Adipocyte (in vitro differentiated cells): ENCODE data around the gene AMT.
"Not testable (repeated sequence)": the region's sequence is repeated elsewhere in the genome, so short reads cannot be mapped to it uniquely, and the experiment has no call there.

Experiments used
- DNase-seq: peaks from one replicate; pipeline ENCODE4 v3.0.0-alpha.2; 2015; ENCODE audit warnings: low read depth
- H3K27me3 ChIP-seq: replicated peaks from 2 replicates; pipeline ENCODE4 v1.7.0; 2013; ENCODE audit warnings: mild to moderate bottlenecking, low read length, moderate library complexity; ENCODE audit not compliant: control insufficient read depth, insufficient read depth
- H3K36me3 ChIP-seq: 2 replicates; pipeline ENCODE4 v1.7.0; 2013; ENCODE audit warnings: low read length, mild to moderate bottlenecking, moderate library complexity; ENCODE audit not compliant: control insufficient read depth, insufficient read depth, severe bottlenecking
- H3K4me1 ChIP-seq: 2 replicates; pipeline ENCODE4 v1.7.0; 2013; ENCODE audit warnings: mild to moderate bottlenecking, low read length, moderate library complexity; ENCODE audit not compliant: control insufficient read depth, insufficient read depth
- H3K4me3 ChIP-seq: 2 replicates; pipeline ENCODE4 v1.7.0; 2013; ENCODE audit warnings: mild to moderate bottlenecking, low read length, moderate library complexity
- H3K9ac ChIP-seq: 2 replicates; pipeline ENCODE4 v1.7.0; 2013; ENCODE audit warnings: mild to moderate bottlenecking, low read length, moderate library complexity
- H3K9me3 ChIP-seq: 2 replicates; pipeline ENCODE4 v1.7.0; 2013; ENCODE audit warnings: mild to moderate bottlenecking, low read length, moderate library complexity; ENCODE audit not compliant: control insufficient read depth

The AMT gene

GRCh38 chr3:49406571-49407565, 15.4 kb downstream of the AMT start:
- Histone ChIP-seq H3K36me3 (peaks cover 8% of the 10 kb centered on the region), H3K27me3 (no peaks in the 10 kb centered on the region), H3K9me3 (no peaks in the 10 kb centered on the region), H3K4me1 (peaks cover 49% of the 10 kb centered on the region), H3K9ac (no peak overlapping the region), H3K4me3 (peak overlapping the region; percentile 37)
- no peak for DNase-seq

- not testable (repeated sequence) for H3K9me3 ChIP-seq, H3K4me3 ChIP-seq, H3K9ac ChIP-seq, DNase-seq, H3K27me3 ChIP-seq
- H3K4me1 ChIP-seq = peaks cover 49% of the 10 kb centered on the region
- H3K36me3 ChIP-seq = peaks cover 15% of the 10 kb centered on the region
These were observed 16.7 kb downstream of the AMT start for GRCh38 chr3:49405570-49405969.

GRCh38 chr3:49403891-49404290, 18.4 kb downstream of the AMT start:
- Histone ChIP-seq H3K36me3 (peaks cover 15% of the 10 kb centered on the region), H3K9ac (no peak overlapping the region), H3K4me3 (no peak overlapping the region), H3K9me3 (no peaks in the 10 kb centered on the region), H3K27me3 (no peaks in the 10 kb centered on the region), H3K4me1 (peaks cover 42% of the 10 kb centered on the region)
- DNase-seq = no peak

- Histone ChIP-seq H3K27me3 (no peaks in the 10 kb centered on the region), H3K4me3 (no peak overlapping the region), H3K9me3 (no peaks in the 10 kb centered on the region), H3K4me1 (peaks cover 43% of the 10 kb centered on the region), H3K9ac (no peak overlapping the region), H3K36me3 (peaks cover 18% of the 10 kb centered on the region)
- no peak for DNase-seq
These were observed 20.5 kb downstream of the AMT start for GRCh38 chr3:49401766-49402165.

GRCh38 chr3:49399461-49399860, 22.8 kb downstream of the AMT start:
- H3K9ac ChIP-seq = no peak overlapping the region
- DNase-seq = no peak
- H3K9me3 ChIP-seq = no peaks in the 10 kb centered on the region
- no peak overlapping the region for H3K4me3 ChIP-seq
- H3K4me1 ChIP-seq = peaks cover 31% of the 10 kb centered on the region
- H3K27me3 ChIP-seq = no peaks in the 10 kb centered on the region
- H3K36me3 ChIP-seq = peaks cover 33% of the 10 kb centered on the region

GRCh38 chr3:49397470-49397869, 24.8 kb downstream of the AMT start:
- H3K4me3 ChIP-seq = no peak overlapping the region
- H3K9ac ChIP-seq = no peak overlapping the region
- no peaks in the 10 kb centered on the region for H3K27me3 ChIP-seq
- H3K4me1 ChIP-seq = peaks cover 28% of the 10 kb centered on the region
- H3K36me3 ChIP-seq = peaks cover 35% of the 10 kb centered on the region
- no peak for DNase-seq
- H3K9me3 ChIP-seq = no peaks in the 10 kb centered on the region

GRCh38 chr3:49391310-49391709, 31.0 kb downstream of the AMT start:
- peaks cover 20% of the 10 kb centered on the region for H3K36me3 ChIP-seq
- not testable (repeated sequence) for DNase-seq, H3K4me3 ChIP-seq

GRCh38 chr3:49389297-49389696, 33.0 kb downstream of the AMT start:
- Histone ChIP-seq H3K4me1 (peaks cover 11% of the 10 kb centered on the region), H3K9ac (no peak overlapping the region), H3K36me3 (peaks cover 7% of the 10 kb centered on the region), H3K9me3 (no peaks in the 10 kb centered on the region), H3K4me3 (no peak overlapping the region), H3K27me3 (no peaks in the 10 kb centered on the region)
- DNase-seq = no peak

More at GRCh38 chr3:49391310-49391709, 31.0 kb downstream of the AMT start:
- not testable (repeated sequence) for H3K4me1 ChIP-seq, H3K9ac ChIP-seq, H3K27me3 ChIP-seq, H3K9me3 ChIP-seq

GRCh38 chr3:49388289-49388820, 33.9 kb downstream of the AMT start:
- H3K36me3 ChIP-seq = peaks cover 5% of the 10 kb centered on the region
- H3K9ac ChIP-seq = no peak overlapping the region
- no peak overlapping the region for H3K4me3 ChIP-seq
- peaks cover 11% of the 10 kb centered on the region for H3K4me1 ChIP-seq
- no peak for DNase-seq
- H3K27me3 ChIP-seq = no peaks in the 10 kb centered on the region
- no peaks in the 10 kb centered on the region for H3K9me3 ChIP-seq

GRCh38 chr3:49387721-49388120, 34.6 kb downstream of the AMT start:
- peaks cover 5% of the 10 kb centered on the region for H3K36me3 ChIP-seq
- no peaks in the 10 kb centered on the region for H3K27me3 ChIP-seq
- H3K4me3 ChIP-seq = no peak overlapping the region
- DNase-seq = no peak
- peaks cover 11% of the 10 kb centered on the region for H3K4me1 ChIP-seq
- no peak overlapping the region for H3K9ac ChIP-seq
- no peaks in the 10 kb centered on the region for H3K9me3 ChIP-seq

GRCh38 chr3:49386056-49386756, 36.1 kb downstream of the AMT start:
- H3K27me3 ChIP-seq = no peaks in the 10 kb centered on the region
- H3K36me3 ChIP-seq = peaks cover 5% of the 10 kb centered on the region
- no peak overlapping the region for H3K4me3 ChIP-seq
- H3K4me1 ChIP-seq = peaks cover 11% of the 10 kb centered on the region
- DNase-seq = no peak
- no peak overlapping the region for H3K9ac ChIP-seq
- no peaks in the 10 kb centered on the region for H3K9me3 ChIP-seq
